HG02852 (cell line): Measurements from ENCODE around the gene PKD1L1.

Source experiments
- ATAC-seq: cut with Tn5 transposase; IDR thresholded peaks from one replicate; pipeline ENCODE4 v1.9.1; 2021; ENCODE audit warnings: mild to moderate bottlenecking, moderate library complexity; ENCODE audit not compliant: unreplicated experiment

Gene PKD1L1

DNA sequence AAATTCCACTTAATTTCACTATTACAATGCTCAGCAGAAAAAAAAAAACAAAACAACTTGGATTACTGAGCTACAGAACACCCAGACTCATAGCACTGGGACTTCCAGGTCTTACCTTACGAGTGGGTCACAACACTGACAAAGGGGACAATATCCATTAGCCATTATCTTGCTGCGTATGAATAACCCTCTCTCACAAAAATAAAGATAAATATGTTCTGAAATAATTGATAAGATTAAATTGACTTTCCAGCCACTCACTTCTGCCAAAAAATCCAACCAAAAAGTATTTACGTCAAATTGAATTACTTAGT, 128.7 kb downstream of the PKD1L1 start:
- ATAC-seq, result peak; percentile 17

DNA sequence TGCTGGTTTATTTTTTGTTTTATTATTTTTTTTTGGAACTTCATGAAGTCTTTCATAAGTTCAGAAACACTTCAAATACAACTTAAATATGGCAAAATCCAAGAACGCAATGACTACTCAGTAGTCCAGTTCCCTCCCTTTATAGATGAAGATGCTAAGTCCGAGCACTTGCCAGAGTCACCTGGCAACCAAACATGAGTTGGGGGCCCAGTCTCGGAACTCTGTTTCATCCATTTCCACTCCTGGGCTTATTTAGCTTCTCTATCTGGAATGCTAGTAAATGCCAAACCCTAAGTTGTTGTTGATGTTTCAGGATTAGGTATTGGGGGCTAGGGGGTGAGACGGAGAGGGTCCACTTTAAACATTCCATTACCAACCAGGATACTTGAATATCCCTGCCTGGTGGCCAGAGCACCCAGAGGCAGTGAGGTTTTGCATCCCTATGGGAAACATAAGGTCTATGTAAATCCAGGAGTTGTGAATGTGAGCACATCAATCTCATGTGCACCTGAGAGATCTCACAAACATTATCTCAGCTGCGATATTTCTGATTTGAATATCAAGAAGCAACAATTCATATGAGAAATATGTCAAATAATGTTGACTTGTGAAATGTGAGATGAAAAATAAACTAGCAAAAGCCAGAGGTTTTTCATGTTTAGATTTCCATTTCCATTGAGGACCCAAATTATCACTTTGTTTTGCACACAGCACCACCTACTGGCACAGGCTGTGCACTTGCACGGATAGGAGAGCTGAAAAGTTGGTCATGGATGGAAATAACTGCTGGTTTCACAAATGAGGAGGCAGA, 129.3 kb downstream of the PKD1L1 start:
- ATAC-seq, result peak; percentile 61

DNA sequence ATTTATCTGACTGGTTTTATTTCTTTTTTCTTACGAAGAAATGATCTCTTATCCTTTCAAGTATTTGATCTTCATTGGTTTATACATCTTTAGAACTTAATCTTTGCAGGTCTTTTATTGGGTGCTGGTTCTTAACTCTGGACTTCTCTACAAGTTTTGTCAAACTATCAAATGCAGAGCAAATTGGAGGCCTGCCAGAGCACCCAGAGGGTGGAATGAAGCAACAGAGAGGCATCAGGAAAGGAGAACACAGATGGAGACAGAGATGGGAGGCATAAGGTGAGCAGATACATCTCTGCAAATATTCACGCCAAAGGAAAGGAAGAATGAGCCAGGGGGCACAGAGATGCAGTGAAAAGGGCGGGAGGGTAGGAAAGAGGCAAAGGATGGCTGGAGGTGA, 130.3 kb downstream of the PKD1L1 start:
- ATAC-seq, result no peak

DNA sequence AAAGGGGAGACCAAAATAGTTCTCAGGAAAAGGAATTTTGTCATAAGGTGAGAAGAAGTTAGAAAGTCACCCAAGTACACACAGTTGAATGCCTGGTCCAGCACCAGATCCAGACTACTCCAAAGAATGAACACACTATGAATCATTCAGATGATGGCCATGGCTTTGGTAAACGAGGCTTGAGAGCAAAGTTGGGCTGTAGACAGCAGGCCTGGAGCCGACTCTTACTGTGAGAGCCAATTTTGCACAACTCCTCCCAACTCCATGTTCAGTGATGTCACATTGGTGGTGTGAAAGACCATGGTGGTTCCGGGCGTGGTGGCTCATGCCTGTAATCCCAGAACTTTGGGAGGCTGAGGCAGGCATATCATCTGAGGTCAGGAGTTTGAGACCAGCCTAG, 131.6 kb downstream of the PKD1L1 start:
- ATAC-seq, result no peak

DNA sequence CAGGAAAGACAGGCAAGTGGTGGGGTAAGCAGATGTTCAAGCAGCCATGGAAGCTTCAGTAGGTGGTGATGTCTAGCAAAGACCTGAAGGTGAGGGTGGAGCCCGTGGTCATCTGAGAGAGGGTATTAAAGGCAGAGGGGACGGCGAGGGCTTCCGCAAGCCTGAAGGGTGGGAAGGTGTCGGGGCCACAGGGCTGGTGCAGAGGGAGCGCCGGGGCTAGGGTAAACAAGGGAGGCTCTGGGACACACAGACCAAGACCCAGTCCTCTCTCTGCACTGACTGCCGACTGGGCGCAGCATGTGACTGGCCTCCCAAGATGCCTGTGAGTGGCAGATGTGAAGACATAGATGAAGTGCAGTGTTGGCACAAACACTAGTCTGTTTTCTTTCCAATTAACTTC, 132.4 kb downstream of the PKD1L1 start:
- no peak for ATAC-seq

DNA sequence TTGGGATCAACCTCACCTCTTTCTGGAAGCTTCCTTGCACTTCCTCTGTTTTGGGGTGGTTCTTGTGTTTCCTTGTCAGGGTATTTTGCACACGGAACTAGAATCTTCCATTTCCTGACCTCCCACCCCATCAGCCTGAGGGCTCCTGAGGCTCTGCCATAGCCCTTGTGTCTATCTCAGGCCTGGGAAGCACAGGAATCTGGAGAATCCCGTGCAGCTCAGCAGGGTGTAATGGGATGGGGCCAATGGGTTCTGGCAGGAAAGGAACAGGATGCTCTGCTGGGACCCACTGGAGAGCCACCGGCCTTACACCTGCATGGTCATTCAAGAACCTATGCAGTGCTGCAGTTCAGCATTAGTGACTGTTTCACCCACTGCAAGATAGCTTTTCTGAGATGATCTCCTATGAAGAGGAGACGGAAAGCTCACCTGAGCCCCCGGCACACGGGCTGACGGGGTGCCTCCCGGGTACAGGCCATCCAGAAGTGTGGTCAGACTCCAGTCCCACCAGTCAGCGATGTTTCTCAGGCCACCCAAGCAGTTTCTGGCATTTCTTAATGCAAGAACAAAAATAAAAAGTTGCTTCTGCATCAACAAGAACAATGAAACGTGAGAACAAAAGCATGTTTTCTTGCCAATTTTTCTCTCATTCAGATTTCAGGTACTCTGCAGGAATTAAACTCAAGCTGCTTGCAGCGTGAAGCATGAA, 133.2 kb downstream of the PKD1L1 start:
- ATAC-seq, result no peak

DNA sequence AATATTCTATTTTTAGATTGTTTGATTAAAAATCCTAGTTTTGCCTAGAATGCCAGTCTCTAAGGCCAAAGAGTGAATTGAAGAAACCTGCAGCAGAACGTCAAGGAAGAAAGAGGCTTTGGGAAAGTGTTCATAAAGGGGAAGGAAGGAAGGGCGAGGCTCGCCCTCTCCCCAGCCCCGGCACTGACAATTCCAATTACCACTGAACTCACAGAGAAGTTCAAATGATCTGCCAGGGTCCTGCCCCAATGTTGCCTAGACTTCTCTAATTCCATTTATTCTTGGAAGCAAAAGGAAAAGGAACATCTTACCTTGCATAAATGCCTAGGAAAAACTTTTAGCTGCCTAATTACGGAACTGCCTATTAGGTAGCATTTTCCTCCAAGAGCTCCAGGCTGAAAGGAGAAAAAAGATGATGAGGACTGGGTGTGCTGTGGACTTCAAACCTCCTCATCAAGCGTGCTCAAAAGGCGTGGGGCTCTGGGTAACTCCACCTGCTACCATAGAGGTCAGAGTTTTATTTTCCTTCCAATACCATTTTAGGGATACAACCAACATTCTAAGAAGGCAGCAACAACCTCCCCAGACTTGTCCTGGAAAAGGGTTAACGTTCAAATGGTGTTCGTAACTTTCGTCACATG, 134.5 kb downstream of the PKD1L1 start:
- no peak for ATAC-seq

DNA sequence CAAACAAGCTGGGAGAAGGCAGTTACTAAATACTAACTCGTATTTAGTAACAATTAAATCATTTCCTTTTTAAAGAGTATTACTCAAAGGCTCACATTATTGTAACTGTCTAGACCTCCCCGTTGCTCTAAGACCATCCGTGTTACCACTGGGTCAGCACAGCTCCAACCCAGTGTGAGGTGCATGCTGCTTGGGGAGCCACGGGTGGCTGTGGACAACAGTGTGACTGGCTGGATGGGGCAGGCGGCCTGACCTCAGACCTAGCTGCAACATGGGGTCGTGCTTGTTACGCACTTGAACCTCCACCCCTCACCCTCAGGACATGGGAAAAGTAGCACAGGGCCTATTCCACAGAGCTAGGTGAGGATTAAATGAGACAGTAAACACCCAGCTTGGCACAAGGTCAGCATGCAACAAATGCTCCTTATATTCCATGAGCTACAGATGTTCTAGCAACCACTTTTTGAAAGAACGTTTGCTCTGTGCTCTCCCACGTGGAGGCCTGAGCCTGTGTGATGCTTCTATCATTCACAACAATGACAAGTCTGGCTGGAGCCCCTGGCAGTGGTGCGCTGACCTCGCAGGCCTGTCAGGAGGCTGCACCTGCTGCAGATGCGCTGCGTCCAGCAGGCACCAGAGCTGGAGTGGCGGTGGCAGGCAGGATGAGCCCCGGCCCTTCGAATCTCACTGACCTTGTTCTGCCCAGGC, 135.7 kb downstream of the PKD1L1 start:
- ATAC-seq, result no peak

DNA sequence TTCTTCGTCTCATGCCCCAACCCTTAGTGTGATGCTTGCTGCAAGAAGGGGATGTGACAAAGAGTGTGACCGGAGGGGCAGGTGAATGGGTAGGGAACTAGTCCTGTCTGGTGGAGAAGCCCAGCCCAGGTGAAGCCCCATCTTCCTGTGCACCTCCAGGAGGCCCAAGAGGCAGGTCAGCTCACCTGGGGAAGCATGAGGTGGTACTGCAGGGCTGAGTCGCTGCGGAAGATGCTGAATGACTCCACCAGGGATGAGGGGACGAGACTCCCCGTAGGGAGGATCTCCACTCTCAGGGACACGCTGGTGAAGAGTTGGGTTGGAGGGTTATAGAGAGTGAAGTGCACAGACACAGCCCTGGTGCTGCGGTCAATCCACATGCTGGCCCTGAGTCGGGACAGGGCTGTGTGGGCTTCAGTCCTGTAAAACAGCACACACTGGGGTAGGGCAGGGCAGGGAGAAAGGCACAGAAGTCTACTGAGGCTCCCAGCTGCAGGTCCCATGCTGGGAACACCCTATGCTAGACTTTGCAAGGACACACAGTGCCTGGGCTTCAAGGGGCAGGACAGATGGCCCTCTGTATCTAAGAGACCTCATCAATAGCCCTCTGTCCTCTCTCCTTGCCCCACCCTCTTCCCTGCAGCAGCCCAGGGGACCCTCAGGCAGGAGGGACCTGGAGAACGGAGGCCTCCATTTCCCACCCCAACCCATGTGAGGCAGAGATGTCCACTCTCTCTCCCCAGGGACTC, 136.5 kb downstream of the PKD1L1 start:
- no peak for ATAC-seq

DNA sequence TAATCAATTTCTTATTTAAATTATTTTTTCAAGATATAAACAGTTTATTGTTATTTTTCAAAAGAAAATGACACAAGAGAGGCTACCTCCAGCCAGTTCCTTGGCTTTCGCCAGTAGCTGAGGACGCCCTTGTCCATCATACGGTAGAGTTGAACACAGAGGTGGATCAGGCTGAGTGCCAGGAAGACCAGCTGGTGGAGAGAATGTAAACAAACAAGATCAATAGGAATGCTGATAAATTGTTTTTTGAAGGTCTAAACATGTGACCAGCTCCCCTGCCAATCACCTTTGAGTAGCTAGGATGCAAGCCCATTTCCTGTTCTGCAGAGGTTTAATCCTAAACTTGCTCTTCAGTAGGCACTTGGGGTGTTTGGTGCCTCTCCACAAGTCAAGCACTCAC, 138.9 kb downstream of the PKD1L1 start:
- no peak for ATAC-seq

DNA sequence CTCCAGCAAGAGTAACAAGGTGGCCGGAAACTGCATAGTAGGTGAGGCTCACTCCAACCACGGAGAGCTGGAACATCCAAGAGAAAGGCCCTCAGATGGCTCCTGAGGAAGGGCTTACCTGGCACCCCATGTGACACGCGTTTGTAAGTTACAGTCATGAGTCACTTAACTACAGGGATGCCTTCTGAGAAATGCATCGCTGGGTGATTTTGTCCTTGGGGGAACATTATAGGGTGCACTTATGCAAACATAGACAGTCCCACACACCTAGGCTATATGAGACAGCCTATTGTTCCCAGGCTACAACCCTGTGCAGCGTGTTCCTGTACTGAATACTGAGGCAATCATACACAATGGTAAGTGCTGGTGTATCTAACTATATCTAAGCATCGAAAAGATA, 139.9 kb downstream of the PKD1L1 start:
- no peak for ATAC-seq

DNA sequence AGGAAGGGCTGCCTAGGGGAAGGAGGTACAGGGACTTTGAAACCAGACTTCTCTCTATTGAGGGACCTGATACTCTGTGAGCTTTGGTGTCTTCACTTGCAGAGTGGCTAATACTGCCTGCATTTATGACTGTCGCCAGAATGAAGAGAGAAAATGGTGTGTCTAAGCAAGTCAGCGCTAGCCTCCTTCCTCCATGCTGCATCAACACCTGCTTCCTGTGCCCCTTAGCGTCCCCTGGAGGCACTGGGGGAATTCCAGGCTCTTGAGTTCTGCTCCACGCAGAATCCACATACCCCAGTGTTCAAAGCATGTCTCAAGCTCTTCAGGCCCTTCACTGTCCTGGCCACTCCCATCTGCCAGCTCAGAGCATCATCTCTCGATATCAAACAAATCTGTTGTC, 140.5 kb downstream of the PKD1L1 start:
- ATAC-seq, result peak; percentile 57

DNA sequence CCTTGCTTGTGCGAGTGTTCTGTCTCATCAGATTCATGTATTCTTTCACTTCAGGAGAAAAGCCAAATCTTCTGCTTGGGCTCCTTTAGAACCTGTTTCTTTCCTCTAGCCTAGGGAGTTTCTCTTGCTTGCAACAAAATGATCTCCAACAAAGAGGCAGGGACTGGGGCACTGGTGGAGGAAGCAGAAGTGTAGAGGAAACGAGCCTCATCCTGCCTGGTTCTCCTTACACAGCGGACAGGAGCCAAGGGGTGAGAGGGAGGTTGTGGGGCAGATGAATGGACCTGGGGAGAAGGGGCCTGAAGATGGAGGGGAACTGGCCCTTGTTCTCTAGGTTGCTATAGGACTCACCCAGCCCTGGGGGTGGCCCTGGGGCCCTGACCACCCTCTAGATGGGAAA, 141.1 kb downstream of the PKD1L1 start:
- ATAC-seq, result no peak

DNA sequence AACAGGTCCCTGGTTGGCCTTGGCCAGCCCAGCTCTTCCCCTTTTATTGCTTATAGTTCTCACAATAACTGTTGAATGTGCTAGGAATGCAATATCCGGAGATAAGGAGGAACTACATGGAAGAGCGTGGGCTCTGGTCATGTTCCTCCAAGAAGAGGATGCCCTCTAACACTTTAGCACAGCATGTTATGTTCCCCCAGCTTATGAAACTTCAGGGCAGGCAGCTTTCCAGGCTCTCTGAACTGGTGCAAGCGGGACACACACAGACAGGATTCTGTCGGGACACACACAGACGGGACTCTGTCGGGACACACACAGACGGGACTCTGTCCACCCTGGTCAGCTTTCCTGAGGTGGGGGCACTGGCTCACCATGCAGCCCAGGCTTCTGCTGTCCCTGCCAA, 141.6 kb downstream of the PKD1L1 start:
- no peak for ATAC-seq

DNA sequence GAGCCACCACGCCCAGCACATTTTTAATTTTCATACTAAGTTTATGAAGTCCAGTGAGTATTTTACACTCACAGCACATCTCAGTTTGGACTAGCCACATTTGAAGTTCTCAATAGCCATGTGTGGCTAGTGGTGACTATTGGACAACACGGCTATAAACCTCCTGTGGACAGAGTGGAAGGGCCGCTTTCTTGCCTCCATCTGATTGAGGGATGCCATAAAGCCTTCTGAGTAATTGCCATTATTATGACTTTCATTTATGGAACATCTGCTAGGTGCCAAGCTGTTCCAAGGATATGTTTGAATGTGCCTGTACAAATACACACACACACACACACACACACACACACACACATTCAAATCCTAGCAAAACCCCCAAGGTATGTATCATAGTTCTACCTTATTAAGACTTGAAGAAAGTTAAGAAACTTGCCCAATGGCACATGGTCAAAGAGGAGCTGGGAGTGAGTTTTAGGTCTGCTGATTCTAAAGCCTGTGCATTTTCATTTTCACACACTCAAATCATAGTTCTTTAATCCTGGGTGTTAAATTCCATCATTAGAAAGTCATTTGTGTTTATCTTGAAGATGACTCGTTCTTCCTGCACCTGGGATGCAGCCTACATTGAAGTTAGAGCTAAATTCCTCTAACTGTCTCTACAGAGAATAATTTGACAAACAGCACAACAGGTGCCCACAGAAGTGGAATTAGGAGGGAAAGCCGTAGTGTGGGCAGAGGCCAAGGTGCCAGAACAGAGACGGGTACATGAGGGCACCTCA, 143.3 kb downstream of the PKD1L1 start:
- no peak for ATAC-seq

DNA sequence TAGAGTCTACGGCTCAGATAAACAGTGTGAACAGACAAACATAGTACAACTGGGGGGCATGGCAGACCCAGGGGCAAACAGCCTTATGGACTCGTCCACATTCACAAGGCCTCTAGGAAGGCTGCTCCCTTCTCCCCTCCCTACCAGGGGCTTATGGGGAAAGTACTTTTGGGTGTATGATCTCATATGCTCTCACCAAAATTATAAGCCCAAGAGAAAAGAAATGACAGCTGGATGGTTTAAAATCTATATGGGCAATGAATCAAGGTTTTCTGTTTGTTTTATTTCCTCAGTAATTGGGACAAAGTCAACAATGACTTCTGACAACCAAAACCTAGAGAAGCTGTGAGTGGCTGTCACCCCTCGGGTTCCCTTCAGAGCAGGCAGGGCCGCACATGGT, 144.4 kb downstream of the PKD1L1 start:
- ATAC-seq, result no peak

DNA sequence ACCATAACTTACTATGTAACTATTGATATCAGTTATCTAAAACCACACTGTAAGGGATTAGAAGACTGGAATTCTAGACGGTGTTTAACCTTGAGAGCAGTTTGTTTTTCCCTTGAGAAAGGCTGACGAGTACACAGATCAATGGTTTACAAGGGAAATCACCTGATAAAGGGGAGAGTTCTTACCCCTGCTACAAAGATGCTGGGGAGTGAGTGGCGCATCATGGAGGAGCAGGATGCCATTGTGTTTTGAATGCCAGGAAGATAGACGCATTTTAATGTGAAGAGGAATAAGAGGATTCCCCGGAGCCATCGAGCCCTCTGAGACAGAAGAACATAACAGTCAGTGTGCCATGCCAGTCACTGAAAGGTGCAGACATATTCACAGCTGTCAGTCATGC, 145.2 kb downstream of the PKD1L1 start:
- ATAC-seq, result no peak

DNA sequence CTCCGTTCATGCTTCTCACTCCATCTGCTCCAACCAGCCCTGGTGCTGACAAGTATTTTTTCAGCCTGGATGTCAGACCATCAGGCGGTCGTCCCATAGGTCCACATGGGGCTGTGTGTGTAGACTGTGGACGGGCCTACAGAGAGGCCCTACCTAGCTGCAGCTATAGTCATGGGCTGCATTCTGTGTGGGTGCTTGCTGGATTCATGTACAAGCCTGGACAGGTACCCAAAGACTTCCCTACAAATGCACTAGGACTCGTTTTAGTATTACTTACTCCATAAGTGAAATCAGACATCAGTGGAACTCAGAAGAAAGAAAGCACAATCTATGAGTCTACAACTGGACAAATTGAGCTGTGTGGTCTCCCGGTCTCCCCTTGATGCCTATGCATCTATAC, 146.8 kb downstream of the PKD1L1 start:
- ATAC-seq, result no peak

DNA sequence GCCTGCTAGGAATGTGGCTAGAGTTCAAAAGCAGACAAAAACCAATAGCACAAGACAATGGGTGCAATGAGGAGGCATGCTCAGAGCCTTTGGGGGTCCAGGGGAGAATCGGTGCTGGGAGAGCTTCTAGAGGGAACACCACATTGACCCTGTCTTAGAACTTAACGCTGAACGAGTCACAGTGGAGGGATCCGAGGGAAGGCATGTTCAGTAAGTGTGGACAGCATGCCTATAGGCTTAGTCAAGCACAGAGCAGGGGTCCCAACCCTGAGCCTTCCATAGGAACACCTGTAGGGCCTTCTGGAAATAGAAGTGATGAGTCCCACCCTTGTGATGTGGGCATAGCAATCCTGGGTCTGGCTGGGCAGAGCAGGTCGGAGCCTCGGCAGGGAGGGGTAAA, 148.7 kb downstream of the PKD1L1 start:
- no peak for ATAC-seq

DNA sequence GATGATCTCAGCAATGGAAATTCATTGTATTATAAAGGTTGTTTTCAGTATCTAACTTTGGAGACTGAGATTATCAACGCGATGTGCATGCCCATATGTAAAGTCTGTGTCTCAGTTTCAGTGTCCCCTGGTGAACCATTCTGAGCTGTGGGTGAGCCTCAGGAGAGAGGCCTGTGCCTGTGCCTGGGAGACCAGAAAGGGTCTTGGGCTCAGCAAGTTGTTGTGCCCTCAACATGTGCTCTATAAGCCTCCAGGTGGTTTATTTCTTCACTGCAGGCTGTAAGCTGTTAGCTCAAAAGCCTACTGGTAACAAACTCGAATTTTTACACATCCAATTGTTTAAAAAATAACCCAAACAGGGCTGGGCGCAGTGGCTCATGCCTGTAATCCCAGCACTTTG, 151.9 kb downstream of the PKD1L1 start:
- no peak for ATAC-seq
